ENCODE data around the gene C2CD3.

Gene C2CD3

DNA sequence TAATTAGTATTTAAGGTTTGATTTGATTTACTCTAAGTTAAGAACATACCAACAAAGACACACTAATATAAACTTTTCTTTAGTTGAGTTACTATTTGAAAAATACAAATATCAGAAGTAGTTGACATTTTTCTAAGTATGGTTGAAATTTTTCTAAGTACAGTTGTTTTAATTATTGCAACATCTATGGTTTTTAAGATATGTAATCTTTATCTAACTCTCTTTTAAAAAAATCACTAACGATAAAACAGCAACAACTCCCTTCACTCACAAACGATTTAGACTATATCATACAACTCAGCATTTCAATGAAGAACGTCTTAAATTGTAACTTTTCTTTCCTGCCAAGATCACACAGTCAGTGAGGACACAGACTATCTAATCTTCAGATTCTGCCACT, 2.0 kb downstream of the C2CD3 start:
- H3K4me3 ChIP-seq (replicated peaks; ENCODE audit: low read depth, low read length): peak overlapping the region; percentile 81
- DNase-seq (ENCODE audit: extremely low read depth, low read depth): no peak
- TF ChIP-seq, protein P1, sequence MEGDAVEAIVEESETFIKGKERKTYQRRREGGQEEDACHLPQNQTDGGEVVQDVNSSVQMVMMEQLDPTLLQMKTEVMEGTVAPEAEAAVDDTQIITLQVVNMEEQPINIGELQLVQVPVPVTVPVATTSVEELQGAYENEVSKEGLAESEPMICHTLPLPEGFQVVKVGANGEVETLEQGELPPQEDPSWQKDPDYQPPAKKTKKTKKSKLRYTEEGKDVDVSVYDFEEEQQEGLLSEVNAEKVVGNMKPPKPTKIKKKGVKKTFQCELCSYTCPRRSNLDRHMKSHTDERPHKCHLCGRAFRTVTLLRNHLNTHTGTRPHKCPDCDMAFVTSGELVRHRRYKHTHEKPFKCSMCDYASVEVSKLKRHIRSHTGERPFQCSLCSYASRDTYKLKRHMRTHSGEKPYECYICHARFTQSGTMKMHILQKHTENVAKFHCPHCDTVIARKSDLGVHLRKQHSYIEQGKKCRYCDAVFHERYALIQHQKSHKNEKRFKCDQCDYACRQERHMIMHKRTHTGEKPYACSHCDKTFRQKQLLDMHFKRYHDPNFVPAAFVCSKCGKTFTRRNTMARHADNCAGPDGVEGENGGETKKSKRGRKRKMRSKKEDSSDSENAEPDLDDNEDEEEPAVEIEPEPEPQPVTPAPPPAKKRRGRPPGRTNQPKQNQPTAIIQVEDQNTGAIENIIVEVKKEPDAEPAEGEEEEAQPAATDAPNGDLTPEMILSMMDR (IDR thresholded peaks at IDR 0.05; ENCODE audit: low read depth, low read length, missing control alignments): no peak

- DNase-seq (ENCODE audit: extremely low read depth, low read depth): no peak
- TF ChIP-seq, protein P1 (IDR thresholded peaks at IDR 0.05; ENCODE audit: low read depth, low read length, missing control alignments): no peak
Measured at GRCh38 chr11:74162681-74163467, 7.9 kb downstream of the C2CD3 start.

DNA sequence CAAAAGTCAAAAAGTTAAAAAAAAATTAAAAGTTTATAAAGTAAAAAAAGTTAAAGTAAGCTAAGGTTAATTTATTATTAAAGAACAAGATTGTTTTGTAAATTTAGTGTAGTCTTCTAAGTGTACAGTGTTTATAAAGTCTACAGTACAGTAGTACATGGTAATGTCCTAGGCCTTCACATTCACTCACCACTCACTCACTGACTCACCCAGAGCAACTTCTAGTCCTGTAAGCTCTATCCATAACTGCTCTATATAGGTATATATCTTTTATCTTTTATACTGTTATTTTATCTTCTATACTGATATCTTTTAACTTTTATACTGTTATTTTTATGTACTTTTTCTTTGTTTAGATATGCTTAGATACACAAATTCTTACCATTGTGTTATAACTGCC, 11.2 kb downstream of the C2CD3 start:
- TF ChIP-seq, protein P1 (IDR thresholded peaks at IDR 0.05; ENCODE audit: low read depth, low read length, missing control alignments): no peak
- no peak for DNase-seq (ENCODE audit: extremely low read depth, low read depth)
- H3K4me3 ChIP-seq (replicated peaks; ENCODE audit: low read depth, low read length): no peak overlapping the region

More at GRCh38 chr11:74162681-74163467, 7.9 kb downstream of the C2CD3 start:
- no peak overlapping the region for H3K4me3 ChIP-seq (replicated peaks; ENCODE audit: low read depth, low read length)

DNA sequence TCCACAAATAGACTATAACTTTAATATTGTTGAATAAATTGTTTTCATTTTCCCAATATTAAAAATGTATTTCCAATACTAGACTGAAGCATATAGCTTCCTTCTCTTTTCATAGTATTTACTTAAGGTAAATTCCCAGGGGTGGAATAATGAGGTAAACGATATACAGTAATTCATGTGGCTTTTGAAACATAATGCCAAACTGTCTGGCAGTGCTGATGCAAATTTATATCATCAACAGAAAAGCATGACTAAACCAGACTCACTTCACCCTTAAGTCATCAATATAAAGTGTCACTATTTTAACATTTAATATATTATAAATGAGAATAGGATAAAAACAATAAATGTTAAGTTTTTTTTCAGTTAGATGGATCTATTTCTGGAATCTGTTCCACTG, 13.6 kb downstream of the C2CD3 start:
- TF ChIP-seq, protein P1 (IDR thresholded peaks at IDR 0.05; ENCODE audit: low read depth, low read length, missing control alignments): no peak
- no peak for DNase-seq (ENCODE audit: extremely low read depth, low read depth)
- no peak overlapping the region for H3K4me3 ChIP-seq (replicated peaks; ENCODE audit: low read depth, low read length)

GRCh38 chr11:74154620-74155281, 16.1 kb downstream of the C2CD3 start:
- TF ChIP-seq, protein P1 (IDR thresholded peaks at IDR 0.05; ENCODE audit: low read depth, low read length, missing control alignments): no peak
- DNase-seq (ENCODE audit: extremely low read depth, low read depth): no peak
- no peak overlapping the region for H3K4me3 ChIP-seq (replicated peaks; ENCODE audit: low read depth, low read length)

DNA sequence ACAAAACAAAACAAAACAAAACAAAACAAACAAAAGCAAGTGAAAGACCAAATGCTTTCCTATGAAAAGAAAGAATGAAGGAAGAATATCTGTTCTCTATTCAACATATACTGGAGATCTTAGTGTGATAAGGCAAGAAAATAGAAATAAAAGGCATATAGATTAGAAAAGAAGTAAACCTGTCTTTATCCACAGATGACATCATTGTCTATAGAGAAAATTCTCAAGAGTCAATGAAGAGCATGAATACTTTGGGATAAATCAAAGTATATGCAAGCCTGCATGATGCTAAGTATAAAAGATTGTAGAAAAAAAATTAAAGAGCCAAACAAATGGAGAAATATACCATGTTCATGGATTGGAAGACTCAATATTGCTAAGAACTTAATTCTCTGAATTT, 17.6 kb downstream of the C2CD3 start:
- H3K4me3 ChIP-seq (replicated peaks; ENCODE audit: low read depth, low read length): no peak overlapping the region
- TF ChIP-seq, protein P1 (IDR thresholded peaks at IDR 0.05; ENCODE audit: low read depth, low read length, missing control alignments): no peak
- DNase-seq (ENCODE audit: extremely low read depth, low read depth): no peak

Measured in HFF-Myc (cell line).